ENCODE data around the gene TSPAN9.

GRCh38 chr12:3097186-3097804, 20.1 kb downstream of the TSPAN9 start:
- no peak for TF ChIP-seq CTCF (IDR thresholded peaks at IDR 0.05)
- peak; percentile 8 for TF ChIP-seq POLR2A (IDR thresholded peaks at IDR 0.05)
